ENCODE results near the gene RIPOR3. TPM values are rescaled to one million over a fixed set of nuclear protein-coding genes. Genes with fewer than 3 reads are reported as not detected.
A peak's percentile ranks its signal among the peaks of the same experiment; 100 is the strongest.

RIPOR3 gene
- total RNA-seq, 1 experiment from 2014 or later, result 0.46 TPM

DNA sequence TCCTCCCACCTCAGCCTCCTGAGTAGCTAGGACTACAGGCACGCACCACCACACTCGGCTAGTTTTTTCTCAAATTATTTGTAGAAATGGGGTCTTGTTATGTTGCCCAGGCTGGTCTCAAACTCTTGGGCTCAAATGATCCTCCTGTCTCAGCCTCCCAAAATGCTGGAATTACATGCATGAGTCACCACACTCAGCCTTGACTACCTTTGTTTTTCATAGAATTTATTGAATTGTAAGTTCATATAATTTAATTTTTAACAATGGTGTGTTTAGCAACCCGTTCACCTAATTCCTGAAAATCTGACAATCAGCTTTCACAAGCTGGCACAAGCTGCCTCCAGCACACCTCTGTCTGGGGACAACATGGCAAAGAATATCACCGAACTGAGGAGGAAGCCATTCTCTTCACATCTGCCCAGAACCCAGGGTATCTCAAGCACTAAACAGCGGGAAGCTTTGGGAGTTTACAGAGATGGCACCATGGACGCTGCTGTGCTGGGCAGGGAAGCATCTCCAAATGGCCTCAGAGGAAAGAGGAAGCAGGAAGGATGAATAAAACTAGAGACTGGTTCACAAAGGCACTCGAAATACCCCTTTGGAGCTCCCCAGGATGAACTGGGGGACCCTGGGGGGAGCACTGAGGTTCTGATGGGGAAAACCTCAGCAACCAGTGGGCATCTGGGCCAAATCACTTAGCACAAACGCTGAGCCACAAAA, 2.9 kb downstream of the RIPOR3 start:
- H3K18ac ChIP-seq (ENCODE audit: insufficient read length, low read depth, low read length), result no peak overlapping the region
- no peak overlapping the region for H3K14ac ChIP-seq (ENCODE audit: insufficient read depth, low read length)
- Mint-ChIP-seq H3K27me3 (ENCODE audit: low read depth) (peaks cover 22% of the 10 kb centered on the region), H3K36me3 (ENCODE audit: insufficient read depth in 1 of 3, low read depth in 3 of 3) (no peaks in the 10 kb centered on the region), H3K4me1 (peaks cover 28 to 36% of the 10 kb centered on the region in 2 experiments), H3K9me3 (no peaks in the 10 kb centered on the region), H3K4me3 (no peak overlapping the region), H3K27ac (peak overlapping the region in 1 of 3 experiments; percentile 48; a peak in 1 of 7 replicates)
- H3K9me3 ChIP-seq (ENCODE audit: control insufficient read depth, low read depth, low read length), result no peaks in the 10 kb centered on the region
- H3K23me2 ChIP-seq (ENCODE audit: insufficient read length, low read depth, low read length, poor library complexity, severe bottlenecking), result peaks cover 21% of the 10 kb centered on the region
- no peaks in the 10 kb centered on the region for H3K79me1 ChIP-seq (ENCODE audit: insufficient read depth, low read depth, low read length, poor library complexity, severe bottlenecking)
- H4K8ac ChIP-seq (replicated peaks; ENCODE audit: insufficient read length, low read depth, low read length), result no peak overlapping the region
- H3K27ac ChIP-seq (ENCODE audit: insufficient read length, low read depth, low read length), result no peak overlapping the region
- H3K23ac ChIP-seq (ENCODE audit: insufficient read length, low read depth, low read length), result no peak overlapping the region
- DNase-seq, result no peak
- H3K4me2 ChIP-seq (ENCODE audit: insufficient read depth, insufficient read length, low read length), result no peak overlapping the region
- H4K5ac ChIP-seq (ENCODE audit: insufficient read length, low read depth, low read length), result no peak overlapping the region
- H3K79me2 ChIP-seq (ENCODE audit: insufficient read depth, low read length), result no peaks in the 10 kb centered on the region
- H3K4me1 ChIP-seq (ENCODE audit: insufficient read depth, low read length), result peaks cover 3% of the 10 kb centered on the region; the same call in 1 of the 2 replicates
- no peak overlapping the region for H2AK5ac ChIP-seq (ENCODE audit: insufficient read length, low read length)
- no peak overlapping the region for H2BK12ac ChIP-seq (ENCODE audit: insufficient read length, low read depth, low read length)
- TF ChIP-seq CTCF (conservative IDR thresholded peaks at IDR 0.05), result no peak
- H3K27me3 ChIP-seq (ENCODE audit: insufficient read depth, low read length), result no peaks in the 10 kb centered on the region
- H2BK20ac ChIP-seq (ENCODE audit: low read depth, low read length, poor library complexity, severe bottlenecking), result no peak overlapping the region
- H2AFZ ChIP-seq (ENCODE audit: low read length), result no peak overlapping the region
- H3T11ph ChIP-seq (ENCODE audit: low read length), result no peak overlapping the region
- WGBS (ENCODE audit: extremely low coverage, insufficient read length, low lambda C conversion rate), result no CpG with 5 or more reads among the region's 8 CpGs
- H2BK15ac ChIP-seq (ENCODE audit: low read depth, low read length), result no peak overlapping the region
- H4K20me1 ChIP-seq (ENCODE audit: control insufficient read depth, insufficient read depth, insufficient read length), result no peaks in the 10 kb centered on the region
- no peak overlapping the region for H2BK120ac ChIP-seq (ENCODE audit: low read depth, low read length, poor library complexity, severe bottlenecking)
- H3K9ac ChIP-seq (ENCODE audit: extremely low read depth, insufficient read length, low read length), result no peak overlapping the region
- no peak overlapping the region for H3K56ac ChIP-seq (ENCODE audit: insufficient read length, low read depth, low read length)
- no peak overlapping the region for H3K4ac ChIP-seq (ENCODE audit: low read depth, low read length)
- H4K91ac ChIP-seq (ENCODE audit: insufficient read length, low read depth, low read length), result no peak overlapping the region
- H2BK5ac ChIP-seq (ENCODE audit: insufficient read length, low read length), result no peak overlapping the region
